Endothelial cell (in vitro differentiated cells): ENCODE results near the gene ACTR2. TPM values are rescaled to one million over a fixed set of nuclear protein-coding genes. Genes with fewer than 3 reads are reported as not detected.
A peak's percentile ranks its signal among the peaks of the same experiment; 100 is the strongest.
"Not testable (repeated sequence)": the region's sequence is repeated elsewhere in the genome, so short reads cannot be mapped to it uniquely, and the experiment has no call there.

ENCODE experiments used
- DNase-seq: peaks from one replicate; pipeline ENCODE4 v3.0.0; 2021; ENCODE audit warnings: low spot score
- H3K27ac Mint-ChIP-seq: one replicate; pipeline ENCODE4 v1.8.0; 2021; ENCODE audit warnings: mixed read lengths, inconsistent platforms; ENCODE audit not compliant: unreplicated experiment
- H3K27me3 Mint-ChIP-seq: one replicate; pipeline ENCODE4 v1.8.0; 2021; ENCODE audit warnings: mild to moderate bottlenecking, moderate library complexity, mixed read lengths, inconsistent platforms; ENCODE audit not compliant: unreplicated experiment
- H3K36me3 Mint-ChIP-seq: one replicate; pipeline ENCODE4 v1.8.0; 2021; ENCODE audit warnings: mild to moderate bottlenecking, low read depth, mixed read lengths, inconsistent platforms; ENCODE audit not compliant: unreplicated experiment
- H3K4me1 Mint-ChIP-seq: one replicate; pipeline ENCODE4 v1.8.0; 2021; ENCODE audit warnings: mild to moderate bottlenecking, mixed read lengths, inconsistent platforms; ENCODE audit not compliant: unreplicated experiment
- H3K4me3 Mint-ChIP-seq: one replicate; pipeline ENCODE4 v1.8.0; 2021; ENCODE audit warnings: mild to moderate bottlenecking, mixed read lengths, inconsistent platforms; ENCODE audit not compliant: unreplicated experiment
- H3K9me3 Mint-ChIP-seq: one replicate; pipeline ENCODE4 v1.8.0; 2021; ENCODE audit warnings: mixed read lengths, inconsistent platforms; ENCODE audit not compliant: unreplicated experiment
- CTCF ChIP-seq: fragments of 200-600 bp; sonication (generic); IDR thresholded peaks from one replicate; pipeline ENCODE4 v1.5.0; 2021; ENCODE audit warnings: antibody characterized with exemption; ENCODE audit not compliant: unreplicated experiment
- total RNA-seq: library from RNA; stranded (reverse); fragmentation: NEBNext Ultra II Directional; extraction: Animal tissue kit (Norgen Biotek cat#: 25700); gene quantifications from one replicate; pipeline ENCODE4 v1.2.1, GENCODE V29; 2021; ENCODE audit not compliant: unreplicated experiment

ACTR2 gene
- total RNA-seq, 1 donor from 2014 or later = 389 TPM

GRCh38 chr2:65313126-65313953, 85.7 kb downstream of the ACTR2 start:
- H3K36me3 Mint-ChIP-seq = peaks cover 22% of the 10 kb centered on the region
- H3K9me3 Mint-ChIP-seq = no peaks in the 10 kb centered on the region
- no peak for DNase-seq
- H3K27me3 Mint-ChIP-seq = peaks cover 5% of the 10 kb centered on the region
- TF ChIP-seq CTCF = no peak
- H3K4me1 Mint-ChIP-seq = peaks cover 33% of the 10 kb centered on the region
- peak overlapping the region; percentile 75 for H3K27ac Mint-ChIP-seq
- H3K4me3 Mint-ChIP-seq = peak overlapping the region; percentile 29

- Mint-ChIP-seq H3K4me1 (peaks cover 33% of the 10 kb centered on the region), H3K9me3 (no peaks in the 10 kb centered on the region), H3K27ac (no peak overlapping the region), H3K36me3 (peaks cover 22% of the 10 kb centered on the region), H3K4me3 (no peak overlapping the region), H3K27me3 (peaks cover 5% of the 10 kb centered on the region)
- no peak for DNase-seq
- no peak for TF ChIP-seq CTCF
Observed at GRCh38 chr2:65313954-65314256, 86.3 kb downstream of the ACTR2 start.

- H3K27me3 Mint-ChIP-seq = peaks cover 5% of the 10 kb centered on the region
- H3K4me1 Mint-ChIP-seq = peaks cover 27% of the 10 kb centered on the region
- no peaks in the 10 kb centered on the region for H3K9me3 Mint-ChIP-seq
- no peak for DNase-seq
- no peak for TF ChIP-seq CTCF
- H3K4me3 Mint-ChIP-seq = no peak overlapping the region
- no peak overlapping the region for H3K27ac Mint-ChIP-seq
- H3K36me3 Mint-ChIP-seq = peaks cover 22% of the 10 kb centered on the region
Observed at GRCh38 chr2:65314801-65315441, 87.3 kb downstream of the ACTR2 start.

- Mint-ChIP-seq H3K9me3 (no peaks in the 10 kb centered on the region), H3K4me3 (no peak overlapping the region), H3K36me3 (peaks cover 22% of the 10 kb centered on the region), H3K27me3 (peaks cover 5% of the 10 kb centered on the region), H3K4me1 (peaks cover 16% of the 10 kb centered on the region), H3K27ac (no peak overlapping the region)
- TF ChIP-seq CTCF = no peak
- DNase-seq = no peak
Observed at GRCh38 chr2:65316072-65316471, 88.4 kb downstream of the ACTR2 start.

- DNase-seq, H3K27ac Mint-ChIP-seq, H3K9me3 Mint-ChIP-seq, H3K4me3 Mint-ChIP-seq, H3K27me3 Mint-ChIP-seq: not testable (repeated sequence)
- peaks cover 10% of the 10 kb centered on the region for H3K4me1 Mint-ChIP-seq
- peaks cover 22% of the 10 kb centered on the region for H3K36me3 Mint-ChIP-seq
Observed at GRCh38 chr2:65317351-65317750, 89.7 kb downstream of the ACTR2 start.
